Measurements from ENCODE around the gene ATP6V1C2.

ATP6V1C2 gene

GRCh38 chr2:10721396-10722251 is at the start of gene ATP6V1C2:
Gene ATP6V1C2 (plus strand): TSS chr2:10721630. CDS start chr2:10722850, 1,220 bp downstream.
- no peak for DNase-seq (ENCODE audit: extremely low read depth, low read depth)
- TF ChIP-seq CTCF (IDR thresholded peaks at IDR 0.05; ENCODE audit: low read depth, low read length): no peak

GRCh38 chr2:10675131-10675530 is 46.3 kb upstream of the ATP6V1C2 start:
- no peak for TF ChIP-seq CTCF (IDR thresholded peaks at IDR 0.05; ENCODE audit: low read depth, low read length)
- no peak for DNase-seq (ENCODE audit: extremely low read depth, low read depth)

- TF ChIP-seq CTCF (IDR thresholded peaks at IDR 0.05; ENCODE audit: low read depth, low read length): no peak; the same call in 1 of the 2 replicates
- no peak for DNase-seq (ENCODE audit: extremely low read depth, low read depth)
Measured at GRCh38 chr2:10678225-10678624, 43.2 kb upstream of the ATP6V1C2 start.

- no peak for DNase-seq (ENCODE audit: extremely low read depth, low read depth)
- TF ChIP-seq CTCF (IDR thresholded peaks at IDR 0.05; ENCODE audit: low read depth, low read length): no peak
Measured at GRCh38 chr2:10680214-10680613, 41.2 kb upstream of the ATP6V1C2 start.

- no peak for TF ChIP-seq CTCF (IDR thresholded peaks at IDR 0.05; ENCODE audit: low read depth, low read length)
- no peak for DNase-seq (ENCODE audit: extremely low read depth, low read depth)
Measured at GRCh38 chr2:10680957-10681356, 40.5 kb upstream of the ATP6V1C2 start.

GRCh38 chr2:10686176-10686730 is 35.2 kb upstream of the ATP6V1C2 start:
- no peak for TF ChIP-seq CTCF (IDR thresholded peaks at IDR 0.05; ENCODE audit: low read depth, low read length)
- DNase-seq (ENCODE audit: extremely low read depth, low read depth): no peak
